Measurements from ENCODE around the gene LHFPL3. TPM values are rescaled to one million over a fixed set of nuclear protein-coding genes. Genes with fewer than 3 reads are reported as not detected.

Gene LHFPL3
- total RNA-seq, 1 donor from 2014 or later: 0.30 TPM

GRCh38 chr7:104341546-104341945, 13.1 kb downstream of the LHFPL3 start:
- Mint-ChIP-seq H3K27me3 (ENCODE audit: insufficient read depth, low read depth) (no peaks in the 10 kb centered on the region), H3K36me3 (no peaks in the 10 kb centered on the region), H3K27ac (no peak overlapping the region), H3K4me3 (no peak overlapping the region), H3K4me1 (no peaks in the 10 kb centered on the region), H3K9me3 (no peaks in the 10 kb centered on the region)
- H2AFZ ChIP-seq (replicated peaks): no peak overlapping the region
- H3K4me1 ChIP-seq: no peaks in the 10 kb centered on the region
- no peaks in the 10 kb centered on the region for H3K36me3 ChIP-seq
- H3K27ac ChIP-seq: no peak overlapping the region
- no peaks in the 10 kb centered on the region for H3K79me2 ChIP-seq (ENCODE audit: low read depth)
- no peak overlapping the region for H3K9ac ChIP-seq
- DNase-seq (ENCODE audit: low spot score): peak; percentile 50
- no peaks in the 10 kb centered on the region for H4K20me1 ChIP-seq (ENCODE audit: low read depth)
- H3K9me3 ChIP-seq (ENCODE audit: low read depth): no peaks in the 10 kb centered on the region
- no peaks in the 10 kb centered on the region for H3F3A ChIP-seq (ENCODE audit: low read depth)
- H3K4me2 ChIP-seq: no peak overlapping the region
- TF ChIP-seq CTCF (IDR thresholded peaks at IDR 0.05) (peak; percentile 57), EZH2phosphoT487 (IDR thresholded peaks at IDR 0.05) (no peak), EZH2 (IDR thresholded peaks at IDR 0.05) (no peak)
- no peak overlapping the region for H3K4me3 ChIP-seq
- no peaks in the 10 kb centered on the region for H3K27me3 ChIP-seq

- no peak overlapping the region for H3K27ac ChIP-seq
Measured at GRCh38 chr7:104352736-104353135, 24.3 kb downstream of the LHFPL3 start.

GRCh38 chr7:104357166-104357565, 28.8 kb downstream of the LHFPL3 start:
- H3K4me1 ChIP-seq: no peaks in the 10 kb centered on the region
- Mint-ChIP-seq H3K27me3 (ENCODE audit: insufficient read depth, low read depth) (no peaks in the 10 kb centered on the region), H3K4me1 (no peaks in the 10 kb centered on the region), H3K4me3 (no peak overlapping the region), H3K36me3 (no peaks in the 10 kb centered on the region), H3K27ac (no peak overlapping the region), H3K9me3 (no peaks in the 10 kb centered on the region)
- no peak overlapping the region for H2AFZ ChIP-seq (replicated peaks)
- H3K4me3 ChIP-seq: no peak overlapping the region
- no peaks in the 10 kb centered on the region for H3K9me3 ChIP-seq (ENCODE audit: low read depth)
- no peak overlapping the region for H3K27ac ChIP-seq
- no peaks in the 10 kb centered on the region for H3K79me2 ChIP-seq (ENCODE audit: low read depth)
- H3F3A ChIP-seq (ENCODE audit: low read depth): no peaks in the 10 kb centered on the region
- no peak for DNase-seq (ENCODE audit: low spot score)
- TF ChIP-seq EZH2phosphoT487 (IDR thresholded peaks at IDR 0.05) (no peak), EZH2 (IDR thresholded peaks at IDR 0.05) (no peak), CTCF (IDR thresholded peaks at IDR 0.05) (no peak)
- no peaks in the 10 kb centered on the region for H4K20me1 ChIP-seq (ENCODE audit: low read depth)
- no peaks in the 10 kb centered on the region for H3K36me3 ChIP-seq
- no peaks in the 10 kb centered on the region for H3K27me3 ChIP-seq
- H3K4me2 ChIP-seq: no peak overlapping the region
- no peak overlapping the region for H3K9ac ChIP-seq

More at GRCh38 chr7:104352736-104353135, 24.3 kb downstream of the LHFPL3 start:
- no peak overlapping the region for H3K4me3 ChIP-seq
- no peaks in the 10 kb centered on the region for H3K4me1 Mint-ChIP-seq
- H3F3A ChIP-seq (ENCODE audit: low read depth): no peaks in the 10 kb centered on the region
- no peaks in the 10 kb centered on the region for H3K9me3 Mint-ChIP-seq
- H3K4me1 ChIP-seq: no peaks in the 10 kb centered on the region
- H3K27me3 Mint-ChIP-seq (ENCODE audit: insufficient read depth, low read depth): no peaks in the 10 kb centered on the region
- no peak for TF ChIP-seq CTCF (IDR thresholded peaks at IDR 0.05)
- TF ChIP-seq EZH2 (IDR thresholded peaks at IDR 0.05): no peak
- no peak for TF ChIP-seq EZH2phosphoT487 (IDR thresholded peaks at IDR 0.05)
- no peaks in the 10 kb centered on the region for H3K79me2 ChIP-seq (ENCODE audit: low read depth)
- H3K27ac Mint-ChIP-seq: no peak overlapping the region
- H4K20me1 ChIP-seq (ENCODE audit: low read depth): no peaks in the 10 kb centered on the region
- DNase-seq (ENCODE audit: low spot score): no peak
- no peak overlapping the region for H2AFZ ChIP-seq (replicated peaks)
- no peak overlapping the region for H3K4me3 Mint-ChIP-seq
- H3K36me3 ChIP-seq: no peaks in the 10 kb centered on the region
- H3K4me2 ChIP-seq: no peak overlapping the region
- no peak overlapping the region for H3K9ac ChIP-seq
- H3K36me3 Mint-ChIP-seq: no peaks in the 10 kb centered on the region
- H3K27me3 ChIP-seq: no peaks in the 10 kb centered on the region
- H3K9me3 ChIP-seq (ENCODE audit: low read depth): no peaks in the 10 kb centered on the region
